GM12873 (cell line): ENCODE data around the gene ZDHHC5.

ENCODE experiments used
- TF ChIP-seq, protein P1 (sequence below): IDR thresholded peaks from 2 replicates; pipeline ENCODE4 v1.5.1; 2012; ENCODE audit warnings: low read depth, mild to moderate bottlenecking, moderate library complexity, low read length, control low read depth; ENCODE audit not compliant: insufficient read depth; ENCODE audit errors: missing control alignments

Gene ZDHHC5

DNA sequence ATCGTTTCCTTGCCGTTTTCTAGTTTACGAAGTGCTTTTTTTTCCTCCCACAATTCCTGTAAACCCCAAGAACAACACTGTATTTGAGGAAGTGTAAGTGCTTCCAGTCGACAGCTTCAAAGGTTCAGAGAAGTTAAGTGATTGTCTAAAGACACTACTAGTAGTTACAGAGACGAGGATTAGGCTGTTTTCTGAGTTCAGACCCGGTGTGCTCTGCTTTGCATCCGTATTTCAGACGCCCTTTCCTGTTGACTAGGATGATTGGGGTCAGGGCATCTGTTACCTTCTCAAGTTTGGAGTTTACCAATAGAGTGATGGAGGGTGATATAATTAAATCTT is 9.9 kb upstream of the ZDHHC5 start:
- TF ChIP-seq, protein P1, sequence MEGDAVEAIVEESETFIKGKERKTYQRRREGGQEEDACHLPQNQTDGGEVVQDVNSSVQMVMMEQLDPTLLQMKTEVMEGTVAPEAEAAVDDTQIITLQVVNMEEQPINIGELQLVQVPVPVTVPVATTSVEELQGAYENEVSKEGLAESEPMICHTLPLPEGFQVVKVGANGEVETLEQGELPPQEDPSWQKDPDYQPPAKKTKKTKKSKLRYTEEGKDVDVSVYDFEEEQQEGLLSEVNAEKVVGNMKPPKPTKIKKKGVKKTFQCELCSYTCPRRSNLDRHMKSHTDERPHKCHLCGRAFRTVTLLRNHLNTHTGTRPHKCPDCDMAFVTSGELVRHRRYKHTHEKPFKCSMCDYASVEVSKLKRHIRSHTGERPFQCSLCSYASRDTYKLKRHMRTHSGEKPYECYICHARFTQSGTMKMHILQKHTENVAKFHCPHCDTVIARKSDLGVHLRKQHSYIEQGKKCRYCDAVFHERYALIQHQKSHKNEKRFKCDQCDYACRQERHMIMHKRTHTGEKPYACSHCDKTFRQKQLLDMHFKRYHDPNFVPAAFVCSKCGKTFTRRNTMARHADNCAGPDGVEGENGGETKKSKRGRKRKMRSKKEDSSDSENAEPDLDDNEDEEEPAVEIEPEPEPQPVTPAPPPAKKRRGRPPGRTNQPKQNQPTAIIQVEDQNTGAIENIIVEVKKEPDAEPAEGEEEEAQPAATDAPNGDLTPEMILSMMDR = no peak

DNA sequence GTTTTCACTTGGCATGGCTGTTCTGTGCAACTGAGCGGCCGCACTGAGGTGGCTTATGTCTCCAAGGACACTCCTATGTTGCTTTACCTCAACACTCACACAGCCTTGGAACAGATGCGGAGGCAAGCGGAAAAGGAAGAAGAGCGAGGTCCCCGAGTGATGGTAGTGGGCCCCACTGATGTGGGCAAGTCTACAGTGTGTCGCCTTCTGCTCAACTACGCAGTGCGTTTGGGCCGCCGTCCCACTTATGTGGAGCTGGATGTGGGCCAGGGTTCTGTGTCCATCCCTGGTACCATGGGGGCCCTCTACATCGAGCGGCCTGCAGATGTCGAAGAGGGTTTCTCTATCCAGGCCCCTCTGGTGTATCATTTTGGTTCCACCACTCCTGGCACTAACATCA is 8.2 kb upstream of the ZDHHC5 start:
- TF ChIP-seq, protein P1 = no peak

DNA sequence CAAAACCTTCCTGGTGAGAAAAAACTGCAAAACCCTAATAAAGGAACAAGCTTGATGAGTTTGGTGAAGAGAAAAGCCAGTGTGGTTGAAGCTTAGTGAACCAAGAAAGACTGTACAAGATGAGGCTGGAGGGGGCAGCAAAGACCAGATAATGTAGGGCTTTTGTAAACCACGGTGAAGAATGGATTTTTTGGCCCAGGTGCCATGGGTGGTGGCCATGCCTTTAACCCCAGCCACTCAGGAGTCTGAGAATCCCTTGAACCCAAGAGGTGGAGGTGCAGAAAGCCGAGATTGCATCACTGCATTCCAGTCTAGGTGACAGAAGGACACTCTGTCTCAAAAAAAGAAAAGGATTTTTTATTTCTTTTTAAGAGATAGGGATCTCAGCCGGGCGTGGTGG is 5.0 kb upstream of the ZDHHC5 start:
- TF ChIP-seq, protein P1 = peak; percentile 30

DNA sequence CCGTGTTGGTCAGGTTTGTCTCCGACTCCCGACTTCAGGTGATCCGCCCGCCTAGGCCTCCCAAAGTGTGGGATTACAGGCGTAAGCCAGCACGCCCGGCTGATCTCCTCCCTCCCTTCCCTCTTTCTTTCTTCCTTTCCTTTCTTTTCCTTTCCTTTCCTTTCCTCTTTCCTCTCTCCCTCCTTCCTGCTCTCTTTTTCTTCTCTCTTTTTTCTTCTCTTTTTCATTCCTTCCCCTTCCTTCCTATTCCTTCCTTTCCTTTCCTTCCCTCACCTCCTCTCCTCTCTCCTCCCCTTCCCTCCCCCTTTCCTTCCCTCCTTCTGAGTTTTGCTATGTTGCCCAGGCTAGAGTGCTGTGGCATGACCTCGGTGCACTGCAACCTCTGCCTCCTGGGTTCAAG is 3.9 kb upstream of the ZDHHC5 start:
- TF ChIP-seq, protein P1 = no peak

DNA sequence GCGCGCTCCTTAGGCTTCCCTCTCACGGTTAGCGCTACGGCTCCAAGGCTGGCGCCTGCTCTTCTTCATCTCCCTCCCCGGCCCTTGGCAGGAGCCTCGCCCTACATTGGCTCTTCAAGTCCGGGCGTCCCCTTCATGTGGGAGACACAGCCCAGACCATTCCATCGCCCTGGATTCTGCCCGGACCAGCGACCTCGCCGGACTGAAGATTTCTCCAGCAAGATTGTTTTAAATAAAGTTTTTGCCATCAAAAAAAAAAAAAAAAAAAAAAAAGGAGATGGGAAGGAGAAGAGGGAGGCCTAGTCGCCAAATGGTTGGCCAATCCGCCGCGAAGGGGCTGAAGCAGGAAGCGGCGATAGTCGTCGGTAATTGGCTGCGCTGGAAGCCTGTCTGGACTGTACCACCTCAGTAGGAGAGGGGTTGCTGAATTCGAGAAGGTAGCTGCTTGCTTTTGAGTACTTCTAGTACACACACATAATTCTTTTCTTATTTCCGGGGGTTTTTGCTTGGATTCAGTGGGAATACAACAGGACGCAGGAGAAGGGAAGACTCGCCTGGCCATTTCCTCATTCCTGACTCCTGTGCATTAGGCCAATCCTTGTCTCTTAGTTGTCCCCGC is 688 bp upstream of the ZDHHC5 start:
- TF ChIP-seq, protein P1 = no peak

DNA sequence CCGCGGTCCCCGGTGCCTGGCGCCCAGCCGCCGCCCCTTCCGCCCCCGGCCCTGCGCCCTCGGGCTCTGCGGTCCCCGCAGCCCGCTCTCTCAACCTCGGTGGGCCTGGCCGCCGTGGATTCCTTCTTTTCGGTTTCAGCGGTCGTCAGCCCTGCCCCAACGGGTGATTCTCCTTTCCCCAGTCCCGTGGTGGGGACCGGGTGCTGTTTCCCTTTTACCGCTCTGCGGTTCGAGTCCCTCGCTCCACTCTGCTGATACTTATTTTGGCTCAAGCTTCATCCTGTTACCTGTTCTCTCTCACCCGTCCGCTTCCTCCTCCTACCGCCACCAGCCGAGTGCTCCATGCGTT is 494 bp downstream of the ZDHHC5 start:
- TF ChIP-seq, protein P1 = no peak

DNA sequence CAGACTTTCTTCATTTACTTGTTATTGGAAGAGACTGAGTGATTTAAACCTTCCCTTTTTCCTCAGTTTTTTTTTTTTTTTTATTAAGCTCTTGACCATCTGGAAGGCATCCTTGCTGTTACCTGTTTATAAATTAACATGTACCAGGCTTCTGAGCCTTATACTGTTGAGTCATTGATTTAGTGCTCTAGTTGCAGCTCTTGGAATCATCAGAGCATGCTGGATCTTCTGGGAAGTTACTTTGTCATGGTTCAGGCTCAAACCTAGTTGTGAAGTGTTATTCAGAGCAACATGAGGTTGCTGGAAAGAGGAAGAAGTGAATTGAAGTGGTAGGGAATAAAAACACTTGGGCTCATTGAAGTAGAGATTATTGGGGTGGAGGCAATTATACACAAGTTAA is 6.3 kb downstream of the ZDHHC5 start:
- TF ChIP-seq, protein P1 = no peak
